ENCODE results near the gene PSMG4. TPM values are rescaled to one million over a fixed set of nuclear protein-coding genes. Genes with fewer than 3 reads are reported as not detected.
"Not testable (repeated sequence)": the region's sequence is repeated elsewhere in the genome, so short reads cannot be mapped to it uniquely, and the experiment has no call there.

Gene PSMG4
- total and polyA plus RNA-seq, 12 donors, result 8.1 to 38.6 (median 10.3) TPM

DNA sequence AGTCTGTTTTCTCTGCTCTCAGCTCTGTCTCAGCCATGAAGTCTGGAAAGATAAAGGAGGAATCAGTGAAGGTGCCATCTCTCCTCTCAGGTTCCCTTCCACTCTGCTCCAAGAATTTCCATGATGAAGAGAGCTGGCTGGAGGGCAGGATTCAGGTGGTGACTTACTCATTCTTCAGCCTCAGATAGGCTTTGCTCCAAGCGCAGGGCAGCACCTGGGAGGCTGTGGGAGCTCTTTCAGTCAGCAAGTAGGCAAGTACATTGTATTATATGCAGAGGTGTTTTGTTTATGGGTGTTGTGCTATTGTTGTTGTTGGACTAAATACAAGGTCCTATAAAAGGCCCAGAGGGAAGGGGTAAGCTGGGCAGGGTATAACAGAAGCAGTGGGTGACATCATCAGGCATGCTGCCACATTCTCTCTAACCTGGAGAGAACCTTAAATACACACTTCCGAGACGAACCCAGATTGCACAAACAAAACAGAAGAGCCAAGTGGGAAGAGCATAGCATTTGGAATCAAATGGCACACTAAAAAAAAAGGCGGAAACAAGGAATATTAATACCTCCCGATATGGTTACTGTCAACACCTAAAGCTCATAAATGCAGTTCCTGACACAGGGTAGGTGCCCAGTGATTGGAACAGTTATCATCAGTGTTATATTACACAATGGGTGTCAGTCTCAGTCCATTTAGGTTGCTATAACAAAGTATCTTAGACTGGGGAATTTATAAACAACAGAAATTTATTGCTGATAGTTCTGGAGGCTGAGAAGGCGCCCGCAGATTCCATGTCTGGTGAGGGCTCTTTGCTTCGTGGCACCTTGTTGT lies 14.5 kb upstream of the PSMG4 start:
- H3K4me1 ChIP-seq, result peaks cover 0 to 11% (median 0%) of the 10 kb centered on the region in 9 donors
- no peak overlapping the region for H3K4me3 ChIP-seq
- intact Hi-C loops (cut with DNase I), result no loop called here
- no peak overlapping the region for H3K27ac ChIP-seq
- TF ChIP-seq, protein P1, sequence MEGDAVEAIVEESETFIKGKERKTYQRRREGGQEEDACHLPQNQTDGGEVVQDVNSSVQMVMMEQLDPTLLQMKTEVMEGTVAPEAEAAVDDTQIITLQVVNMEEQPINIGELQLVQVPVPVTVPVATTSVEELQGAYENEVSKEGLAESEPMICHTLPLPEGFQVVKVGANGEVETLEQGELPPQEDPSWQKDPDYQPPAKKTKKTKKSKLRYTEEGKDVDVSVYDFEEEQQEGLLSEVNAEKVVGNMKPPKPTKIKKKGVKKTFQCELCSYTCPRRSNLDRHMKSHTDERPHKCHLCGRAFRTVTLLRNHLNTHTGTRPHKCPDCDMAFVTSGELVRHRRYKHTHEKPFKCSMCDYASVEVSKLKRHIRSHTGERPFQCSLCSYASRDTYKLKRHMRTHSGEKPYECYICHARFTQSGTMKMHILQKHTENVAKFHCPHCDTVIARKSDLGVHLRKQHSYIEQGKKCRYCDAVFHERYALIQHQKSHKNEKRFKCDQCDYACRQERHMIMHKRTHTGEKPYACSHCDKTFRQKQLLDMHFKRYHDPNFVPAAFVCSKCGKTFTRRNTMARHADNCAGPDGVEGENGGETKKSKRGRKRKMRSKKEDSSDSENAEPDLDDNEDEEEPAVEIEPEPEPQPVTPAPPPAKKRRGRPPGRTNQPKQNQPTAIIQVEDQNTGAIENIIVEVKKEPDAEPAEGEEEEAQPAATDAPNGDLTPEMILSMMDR (IDR thresholded peaks at IDR 0.05), result no peak
- ATAC-seq (no peak), DNase-seq (no peak)
- H3K9me3 ChIP-seq, result no peaks in the 10 kb centered on the region
- WGBS, 2 donors, result 93% methylated on average over 8 of the region's 8 CpGs
- H3K27me3 ChIP-seq, result peaks cover 0 to 33% (median 13%) of the 10 kb centered on the region in 7 donors
- H3K36me3 ChIP-seq, result no peaks in the 10 kb centered on the region

DNA sequence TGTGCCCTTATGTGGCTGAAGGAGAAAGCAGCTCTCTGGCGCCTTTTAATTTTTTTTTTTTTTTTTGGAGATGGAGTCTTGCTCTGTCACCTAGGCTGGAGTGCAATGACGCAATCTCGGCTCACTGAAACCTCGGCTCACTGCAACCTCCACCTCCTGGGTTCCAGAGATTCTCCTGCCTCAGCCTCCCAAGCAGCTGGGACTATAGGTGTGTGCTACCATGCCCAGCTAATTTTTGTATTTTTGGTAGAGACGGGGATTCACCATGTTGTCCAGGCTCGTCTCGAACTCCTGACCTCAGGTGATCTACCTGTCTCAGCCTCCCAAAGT lies 13.9 kb upstream of the PSMG4 start:
- H3K36me3 ChIP-seq; intact Hi-C loops (cut with DNase I): not testable (repeated sequence)

DNA sequence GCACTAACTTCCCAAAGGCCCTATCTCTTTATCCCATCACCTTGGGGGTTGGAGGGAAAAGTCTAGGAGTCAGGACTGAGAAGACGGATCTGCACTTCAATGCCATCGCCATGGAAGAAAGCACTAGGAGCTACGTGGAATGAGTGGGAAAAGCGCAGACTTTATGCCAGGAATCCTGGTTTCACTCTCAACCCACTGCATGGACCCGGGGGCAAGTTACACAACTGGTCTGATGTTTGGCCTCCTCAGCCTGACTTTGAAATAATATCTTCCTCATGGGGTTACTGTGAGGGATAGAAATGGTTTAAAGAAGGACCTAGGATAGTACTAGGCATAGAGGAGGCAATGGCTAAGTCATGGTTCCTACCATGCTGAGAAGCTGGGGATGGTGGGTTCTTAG lies 13.5 kb upstream of the PSMG4 start:
- DNase-seq, result no peak
- 93 to 95% methylated on average over 5 of the region's 5 CpGs for WGBS, 2 donors
- Histone ChIP-seq H3K27ac (no peak overlapping the region), H3K27me3 (peaks cover 0 to 43% (median 13%) of the 10 kb centered on the region in 7 donors), H3K36me3 (no peaks in the 10 kb centered on the region), H3K9me3 (no peaks in the 10 kb centered on the region), H3K4me3 (no peak overlapping the region), H3K4me1 (peaks cover 0 to 17% (median 4%) of the 10 kb centered on the region in 9 donors)
- no peak for ATAC-seq
- TF ChIP-seq, protein P1 (IDR thresholded peaks at IDR 0.05), result no peak
- intact Hi-C loops (cut with DNase I), result no loop called here

More for the DNA sequence above, 13.9 kb upstream of the PSMG4 start:
- not testable (repeated sequence) for H3K27ac ChIP-seq, DNase-seq, H3K4me3 ChIP-seq, H3K9me3 ChIP-seq, ATAC-seq
- Histone ChIP-seq H3K27me3 (peaks cover 0 to 39% (median 13%) of the 10 kb centered on the region in 7 donors), H3K4me1 (peaks cover 0 to 12% (median 1%) of the 10 kb centered on the region in 9 donors)
- 96 to 97% methylated on average over 7 of the region's 7 CpGs for WGBS, 2 donors

DNA sequence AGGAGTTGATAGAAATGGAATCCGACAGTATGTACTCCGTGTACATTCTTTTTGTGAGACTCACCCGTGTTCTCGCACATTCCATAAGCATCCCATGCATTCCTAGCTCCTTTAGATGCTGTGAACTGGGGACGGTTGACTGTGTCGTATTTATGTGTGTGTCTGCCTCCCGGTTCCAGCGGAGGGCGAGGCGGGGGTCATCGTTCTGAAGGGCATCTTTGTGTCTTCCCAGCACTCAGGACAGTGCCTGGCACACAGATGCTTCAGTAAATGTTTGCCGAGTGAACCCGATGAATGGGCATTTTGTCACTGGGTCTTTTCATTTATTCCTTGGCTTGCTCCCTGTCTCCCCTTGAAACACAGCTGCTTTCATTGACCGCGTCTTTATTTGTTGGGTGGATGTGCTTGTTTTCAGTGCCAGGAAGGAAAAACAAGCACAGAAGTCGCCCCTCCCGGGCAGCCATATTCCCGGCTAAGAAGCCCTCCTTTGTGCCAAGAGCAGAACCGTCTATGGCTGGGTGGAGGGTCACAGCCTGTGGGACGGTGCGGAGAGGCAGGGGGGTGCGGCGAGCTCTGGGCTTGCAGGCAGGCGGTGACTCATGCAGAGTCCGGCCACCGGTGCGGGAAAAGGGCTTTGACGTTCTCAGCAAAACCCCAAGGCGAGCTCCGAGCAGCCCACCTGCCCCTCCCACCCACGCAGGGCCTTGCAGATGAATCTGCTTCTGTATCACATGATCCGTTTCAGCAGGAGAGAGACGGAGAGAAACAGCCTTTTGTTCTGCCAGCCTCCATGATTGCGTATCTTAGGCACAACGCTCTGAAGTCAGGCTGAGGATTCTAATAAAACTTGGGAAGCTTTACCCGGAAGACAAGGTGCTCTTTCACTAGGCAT lies 11.2 kb upstream of the PSMG4 start:
- DNase-seq, result peak; percentile 41 to 44
- ATAC-seq, result peak; percentile 37 to 64 (median 50)

More for the DNA sequence above, 11.2 kb upstream of the PSMG4 start:
- Histone ChIP-seq H3K4me1 (peaks cover 0 to 35% (median 15%) of the 10 kb centered on the region in 9 donors), H3K4me3 (peak overlapping the region in 8 of 10 donors; percentile 18 to 44 (median 36)), H3K36me3 (no peaks in the 10 kb centered on the region), H3K27ac (no peak overlapping the region), H3K27me3 (peaks cover 0 to 46% (median 13%) of the 10 kb centered on the region in 7 donors), H3K9me3 (no peaks in the 10 kb centered on the region)
- TF ChIP-seq, protein P1 (IDR thresholded peaks at IDR 0.05), result no peak
- 41 to 43% methylated on average over 36 of the region's 36 CpGs for WGBS, 2 donors
- intact Hi-C loops (cut with DNase I), result no loop called here

Data from heart right ventricle (tissue), 16 donors.